Measurements from ENCODE around the gene FOXR1.

FOXR1 gene

GRCh38 chr11:118975771-118976709, 4.5 kb downstream of the FOXR1 start:
- TF ChIP-seq CTCF (IDR thresholded peaks at IDR 0.05), result no peak

DNA sequence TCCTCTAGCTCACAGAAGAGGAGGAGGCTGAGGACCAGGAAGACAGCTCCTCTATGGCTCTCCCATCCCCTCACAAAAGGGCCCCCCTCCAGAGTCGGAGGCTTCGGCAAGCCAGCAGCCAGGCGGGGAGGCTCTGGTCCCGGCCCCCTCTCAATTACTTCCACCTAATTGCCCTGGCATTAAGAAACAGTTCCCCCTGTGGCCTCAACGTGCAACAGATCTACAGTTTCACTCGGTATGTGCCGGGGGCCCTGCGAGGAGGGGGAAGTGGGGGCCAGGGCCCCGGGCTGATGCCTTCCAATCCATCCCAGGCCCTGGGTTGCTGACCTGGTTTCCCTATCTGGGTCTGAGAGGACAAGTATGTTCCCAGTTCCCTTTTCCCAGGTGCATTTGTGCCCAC, 7.9 kb downstream of the FOXR1 start:
- TF ChIP-seq CTCF (IDR thresholded peaks at IDR 0.05), result no peak

DNA sequence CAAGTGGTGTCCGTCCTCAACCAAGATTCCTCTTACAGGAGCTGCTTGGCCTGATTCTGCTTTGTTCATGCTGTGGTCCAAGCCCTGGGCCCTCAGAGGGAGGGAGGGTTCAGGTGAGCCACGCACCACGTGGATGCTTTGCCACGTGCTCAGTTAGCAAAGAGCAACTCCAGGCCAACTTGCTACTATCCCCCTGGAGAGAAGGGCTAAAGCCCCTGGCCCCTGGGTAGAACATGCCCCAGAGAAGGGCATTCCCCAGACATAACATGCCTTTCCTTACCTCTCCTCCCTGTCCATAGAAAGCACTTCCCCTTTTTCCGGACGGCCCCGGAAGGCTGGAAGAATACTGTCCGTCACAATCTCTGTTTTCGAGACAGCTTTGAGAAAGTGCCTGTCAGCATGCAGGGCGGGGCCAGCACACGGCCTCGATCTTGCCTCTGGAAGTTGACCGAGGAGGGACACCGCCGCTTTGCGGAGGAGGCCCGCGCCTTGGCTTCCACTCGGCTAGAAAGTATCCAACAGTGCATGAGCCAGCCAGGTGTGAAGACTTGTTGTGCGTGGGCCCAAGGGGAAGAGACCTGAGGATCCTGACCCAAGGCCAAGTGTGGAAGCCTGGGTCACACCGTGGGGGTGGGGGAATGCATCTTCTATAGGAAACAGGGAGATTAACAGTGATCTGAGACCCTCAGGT, 8.8 kb downstream of the FOXR1 start:
- TF ChIP-seq CTCF (IDR thresholded peaks at IDR 0.05), result no peak

DNA sequence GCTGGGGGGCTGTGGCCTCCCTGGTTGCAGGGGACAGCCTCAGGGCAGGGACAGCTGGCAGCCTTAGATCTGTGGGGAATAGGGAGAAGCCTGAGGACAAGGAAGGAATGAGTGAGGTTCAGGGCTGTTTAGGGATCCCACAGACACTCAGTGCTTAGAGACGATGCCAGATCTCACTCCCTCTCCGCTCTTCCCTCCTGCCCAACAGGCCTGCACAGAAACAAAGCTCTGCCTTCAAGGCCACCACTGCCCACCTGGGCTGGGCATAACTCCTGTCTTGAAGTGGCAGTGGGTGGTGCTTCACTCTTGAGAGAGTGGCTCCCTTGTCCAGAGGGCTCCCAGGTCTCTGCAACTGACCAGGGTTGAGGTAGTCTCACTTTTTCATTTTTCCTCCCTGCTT, 13.3 kb downstream of the FOXR1 start:
- no peak for TF ChIP-seq CTCF (IDR thresholded peaks at IDR 0.05)

DNA sequence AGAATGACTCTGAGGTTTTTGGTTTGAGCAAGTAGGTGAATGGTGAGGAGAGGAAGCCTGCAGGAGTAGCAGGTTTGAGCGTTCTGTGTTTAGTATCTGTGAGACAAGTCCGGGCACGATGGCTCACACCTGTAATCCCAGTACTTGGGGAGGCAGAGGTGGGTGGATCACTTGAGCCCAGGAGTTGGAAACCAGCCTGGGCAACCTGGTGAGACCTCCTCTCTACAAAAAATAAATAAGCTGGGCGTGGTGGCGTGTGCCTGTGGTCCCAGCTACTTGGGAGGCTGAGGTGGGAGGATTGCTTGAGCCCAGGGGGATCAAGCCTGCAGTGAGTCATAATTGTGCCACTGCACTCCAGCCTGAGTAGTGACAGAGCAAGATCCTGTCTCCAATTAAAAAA, 16.7 kb downstream of the FOXR1 start:
- TF ChIP-seq CTCF (IDR thresholded peaks at IDR 0.05), result no peak

DNA sequence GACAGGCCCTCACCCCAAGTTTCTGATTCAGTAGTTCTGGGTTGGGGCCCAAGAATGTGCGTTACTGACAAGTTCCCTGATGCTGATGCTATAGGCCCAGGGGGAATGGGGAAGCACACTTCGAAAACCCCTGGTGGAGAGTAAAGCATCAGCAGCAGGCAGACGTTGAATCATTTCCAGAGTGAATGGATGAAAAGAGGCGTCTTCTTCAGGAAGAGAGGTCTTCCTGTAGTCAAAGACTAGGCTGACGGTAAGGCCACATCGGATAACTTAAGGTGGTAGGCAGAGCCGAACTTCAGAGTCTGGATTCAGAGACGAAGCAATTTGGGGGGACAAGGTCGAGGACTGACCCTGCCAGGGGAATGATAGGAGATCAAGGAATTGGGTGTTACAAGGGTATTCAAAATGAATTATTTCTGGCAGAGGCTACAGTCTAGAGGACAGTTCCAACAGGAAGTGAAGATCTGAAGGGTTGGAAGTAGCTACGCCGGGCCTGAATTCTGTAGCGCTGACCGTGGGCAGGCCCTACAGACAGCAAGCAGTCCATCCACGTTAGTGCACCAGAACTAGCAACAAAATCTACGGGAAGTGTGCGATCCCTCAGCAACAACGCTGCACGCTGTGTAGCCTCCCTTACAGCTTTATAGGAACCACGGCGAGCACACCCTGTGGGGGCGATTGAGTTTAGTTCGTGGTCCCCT, 25.5 kb downstream of the FOXR1 start:
- TF ChIP-seq CTCF (IDR thresholded peaks at IDR 0.05), result no peak

- no peak for TF ChIP-seq CTCF (IDR thresholded peaks at IDR 0.05)
Measured at GRCh38 chr11:118997627-118998387, 26.2 kb downstream of the FOXR1 start, which contains the start of gene CENATAC. Gene CENATAC, plus strand, starts transcription at chr11:118998138. Its CDS starts 60 bp downstream, at chr11:118998198.

Data from LNCAP (cell line).